WI38 (cell line): ENCODE data around the gene HIBCH.
"Not testable (repeated sequence)": the region's sequence is repeated elsewhere in the genome, so short reads cannot be mapped to it uniquely, and the experiment has no call there.

Experiments used
- H3K4me3 ChIP-seq: 2 replicates; pipeline ENCODE4 v1.5.1; 2011; ENCODE audit warnings: low read depth, mild to moderate bottlenecking, control low read depth, low read length
- CTCF ChIP-seq: IDR thresholded peaks from 2 replicates; pipeline ENCODE4 v1.5.1; 2012; ENCODE audit warnings: low read depth, mild to moderate bottlenecking, control low read depth, low read length

HIBCH gene

GRCh38 chr2:190360965-190361364 is 41.3 kb upstream of the HIBCH start:
- TF ChIP-seq CTCF: no peak

GRCh38 chr2:190360561-190360960 is 40.9 kb upstream of the HIBCH start:
- no peak overlapping the region for H3K4me3 ChIP-seq
- TF ChIP-seq CTCF: no peak

More at GRCh38 chr2:190360965-190361364, 41.3 kb upstream of the HIBCH start:
- H3K4me3 ChIP-seq: no peak overlapping the region

GRCh38 chr2:190358655-190359448 is 39.2 kb upstream of the HIBCH start:
- H3K4me3 ChIP-seq: not testable (repeated sequence)

- no peak overlapping the region for H3K4me3 ChIP-seq
- TF ChIP-seq CTCF: no peak
Observed at GRCh38 chr2:190357600-190357999, 38.0 kb upstream of the HIBCH start.

- H3K4me3 ChIP-seq: no peak overlapping the region
- TF ChIP-seq CTCF: no peak
Observed at GRCh38 chr2:190355968-190356644, 36.5 kb upstream of the HIBCH start.

GRCh38 chr2:190354003-190354690 is 34.5 kb upstream of the HIBCH start:
- TF ChIP-seq CTCF: no peak
- no peak overlapping the region for H3K4me3 ChIP-seq

GRCh38 chr2:190353537-190353899 is 33.9 kb upstream of the HIBCH start:
- H3K4me3 ChIP-seq: no peak overlapping the region
- TF ChIP-seq CTCF: no peak
